Body of pancreas (tissue), 4 donors: ENCODE data around the gene IL6ST.

Source experiments
- CTCF ChIP-seq, 7 experiments: fragments of 450-650 bp in 4 of 7; fragments of 200-600 bp in 3 of 7; sonication (generic) in 3 of 7; IDR thresholded peaks; one replicate each; pipeline ENCODE4 v1.5.1; 2016 to 2019; ENCODE audit warnings: antibody characterized with exemption in 7 of 7
- POLR2A ChIP-seq, 3 donors: fragments of 450-650 bp; IDR thresholded peaks; one replicate each; pipeline ENCODE4 v1.6.1; 2016; ENCODE audit warnings: antibody characterized with exemption in 3 of 3, mild to moderate bottlenecking in 2 of 3

GRCh38 chr5:56004874-56005273, 10.1 kb upstream of the IL6ST start:
- TF ChIP-seq CTCF (IDR thresholded peaks at IDR 0.05) (no peak), POLR2A (IDR thresholded peaks at IDR 0.05) (no peak)
